Measurements from ENCODE around the gene JAGN1. TPM values are rescaled to one million over a fixed set of nuclear protein-coding genes. Genes with fewer than 3 reads are reported as not detected.

The JAGN1 gene
- total RNA-seq, 1 donor from 2014 or later = 32.7 TPM

DNA sequence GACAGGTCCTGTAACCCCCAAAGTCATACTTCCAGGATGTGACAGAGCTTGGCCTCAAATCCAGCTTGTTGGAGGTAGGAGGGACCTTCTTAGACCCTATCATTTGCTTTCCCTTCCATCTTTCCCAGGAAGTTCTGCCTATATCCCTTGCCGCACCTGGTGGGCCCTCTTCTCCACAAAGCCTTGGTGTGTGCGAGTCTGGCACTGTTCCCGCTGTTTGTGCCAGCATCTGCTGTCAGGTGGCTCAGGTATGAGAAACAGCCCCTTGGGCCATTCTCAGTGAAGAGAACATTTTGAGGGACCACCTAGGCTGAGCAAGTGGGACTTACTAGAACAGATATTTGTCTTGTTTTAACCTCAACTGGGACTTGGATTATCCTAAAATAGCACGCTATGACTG is 13.5 kb downstream of the JAGN1 start:
- no peak overlapping the region for H3K4me3 ChIP-seq
- no peaks in the 10 kb centered on the region for H3K36me3 Mint-ChIP-seq
- H3K27me3 Mint-ChIP-seq (ENCODE audit: insufficient read depth, low read depth) = peaks cover 5% of the 10 kb centered on the region
- H3K4me1 ChIP-seq = no peaks in the 10 kb centered on the region
- DNase-seq (ENCODE audit: low spot score) = no peak
- no peak overlapping the region for H3K4me3 Mint-ChIP-seq
- H3K9ac ChIP-seq = no peak overlapping the region
- no peaks in the 10 kb centered on the region for H3K79me2 ChIP-seq (ENCODE audit: low read depth)
- TF ChIP-seq EZH2 (IDR thresholded peaks at IDR 0.05) = no peak
- no peak for TF ChIP-seq CTCF (IDR thresholded peaks at IDR 0.05)
- TF ChIP-seq EZH2phosphoT487 (IDR thresholded peaks at IDR 0.05) = no peak
- no peaks in the 10 kb centered on the region for H4K20me1 ChIP-seq (ENCODE audit: low read depth)
- H3K9me3 Mint-ChIP-seq = no peaks in the 10 kb centered on the region
- no peaks in the 10 kb centered on the region for H3F3A ChIP-seq (ENCODE audit: low read depth)
- peaks cover 9% of the 10 kb centered on the region for H3K4me1 Mint-ChIP-seq
- H3K27ac ChIP-seq = no peak overlapping the region
- no peak overlapping the region for H2AFZ ChIP-seq (replicated peaks)
- no peaks in the 10 kb centered on the region for H3K36me3 ChIP-seq
- no peak overlapping the region for H3K27ac Mint-ChIP-seq
- no peaks in the 10 kb centered on the region for H3K9me3 ChIP-seq (ENCODE audit: low read depth)
- H3K27me3 ChIP-seq = no peaks in the 10 kb centered on the region
- H3K4me2 ChIP-seq = no peak overlapping the region

DNA sequence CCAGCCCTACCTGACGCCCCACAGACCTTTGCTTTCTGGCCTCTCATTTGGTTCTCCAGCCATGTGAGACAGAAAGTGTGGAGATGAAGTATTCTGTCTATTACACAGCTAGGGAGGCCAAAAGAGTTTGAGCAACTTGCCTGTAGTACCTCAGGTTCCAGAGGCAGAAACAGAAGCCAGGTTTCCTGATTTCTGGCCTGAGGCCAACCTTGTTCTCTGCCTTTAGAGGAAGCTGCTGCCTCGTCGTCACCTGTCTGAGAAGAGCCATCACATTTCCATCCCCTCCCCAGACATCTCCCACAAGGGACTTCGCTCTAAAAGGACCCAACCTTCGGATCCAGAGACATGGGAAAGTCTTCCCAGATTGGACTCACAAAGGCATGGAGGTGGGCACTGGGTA is 16.1 kb downstream of the JAGN1 start:
- no peaks in the 10 kb centered on the region for H3K36me3 Mint-ChIP-seq

GRCh38 chr3:9908286-9908685 is 17.9 kb downstream of the JAGN1 start:
- no peaks in the 10 kb centered on the region for H3F3A ChIP-seq (ENCODE audit: low read depth)
- no peak overlapping the region for H3K9ac ChIP-seq
- no peak overlapping the region for H3K4me3 ChIP-seq
- Mint-ChIP-seq H3K9me3 (no peaks in the 10 kb centered on the region), H3K36me3 (no peaks in the 10 kb centered on the region), H3K27ac (no peak overlapping the region), H3K4me1 (peaks cover 5% of the 10 kb centered on the region), H3K4me3 (no peak overlapping the region), H3K27me3 (ENCODE audit: insufficient read depth, low read depth) (peaks cover 5% of the 10 kb centered on the region)
- no peak overlapping the region for H3K4me2 ChIP-seq
- no peaks in the 10 kb centered on the region for H3K79me2 ChIP-seq (ENCODE audit: low read depth)
- H3K4me1 ChIP-seq = no peaks in the 10 kb centered on the region
- no peak overlapping the region for H3K27ac ChIP-seq
- no peaks in the 10 kb centered on the region for H3K36me3 ChIP-seq
- H3K9me3 ChIP-seq (ENCODE audit: low read depth) = no peaks in the 10 kb centered on the region
- no peak for TF ChIP-seq EZH2 (IDR thresholded peaks at IDR 0.05)
- no peak for TF ChIP-seq EZH2phosphoT487 (IDR thresholded peaks at IDR 0.05)
- no peak for TF ChIP-seq CTCF (IDR thresholded peaks at IDR 0.05)
- no peak overlapping the region for H2AFZ ChIP-seq (replicated peaks)
- no peaks in the 10 kb centered on the region for H4K20me1 ChIP-seq (ENCODE audit: low read depth)
- no peak for DNase-seq (ENCODE audit: low spot score)
- no peaks in the 10 kb centered on the region for H3K27me3 ChIP-seq

More for the DNA sequence above, 16.1 kb downstream of the JAGN1 start:
- Histone ChIP-seq H3K27ac (no peak overlapping the region), H3K36me3 (no peaks in the 10 kb centered on the region), H4K20me1 (ENCODE audit: low read depth) (no peaks in the 10 kb centered on the region), H3K4me2 (no peak overlapping the region), H3K79me2 (ENCODE audit: low read depth) (no peaks in the 10 kb centered on the region), H3K9me3 (ENCODE audit: low read depth) (no peaks in the 10 kb centered on the region), H3K9ac (no peak overlapping the region), H3F3A (ENCODE audit: low read depth) (no peaks in the 10 kb centered on the region), H3K4me1 (no peaks in the 10 kb centered on the region), H3K4me3 (no peak overlapping the region), H2AFZ (replicated peaks) (no peak overlapping the region), H3K27me3 (no peaks in the 10 kb centered on the region)
- no peaks in the 10 kb centered on the region for H3K9me3 Mint-ChIP-seq
- H3K27me3 Mint-ChIP-seq (ENCODE audit: insufficient read depth, low read depth) = peaks cover 5% of the 10 kb centered on the region
- DNase-seq (ENCODE audit: low spot score) = no peak
- no peak overlapping the region for H3K4me3 Mint-ChIP-seq
- H3K27ac Mint-ChIP-seq = no peak overlapping the region
- TF ChIP-seq CTCF (IDR thresholded peaks at IDR 0.05) (no peak), EZH2 (IDR thresholded peaks at IDR 0.05) (no peak), EZH2phosphoT487 (IDR thresholded peaks at IDR 0.05) (no peak)
- H3K4me1 Mint-ChIP-seq = peaks cover 12% of the 10 kb centered on the region
